ENCODE measurements around the gene TNFAIP8L3.

Gene TNFAIP8L3

DNA sequence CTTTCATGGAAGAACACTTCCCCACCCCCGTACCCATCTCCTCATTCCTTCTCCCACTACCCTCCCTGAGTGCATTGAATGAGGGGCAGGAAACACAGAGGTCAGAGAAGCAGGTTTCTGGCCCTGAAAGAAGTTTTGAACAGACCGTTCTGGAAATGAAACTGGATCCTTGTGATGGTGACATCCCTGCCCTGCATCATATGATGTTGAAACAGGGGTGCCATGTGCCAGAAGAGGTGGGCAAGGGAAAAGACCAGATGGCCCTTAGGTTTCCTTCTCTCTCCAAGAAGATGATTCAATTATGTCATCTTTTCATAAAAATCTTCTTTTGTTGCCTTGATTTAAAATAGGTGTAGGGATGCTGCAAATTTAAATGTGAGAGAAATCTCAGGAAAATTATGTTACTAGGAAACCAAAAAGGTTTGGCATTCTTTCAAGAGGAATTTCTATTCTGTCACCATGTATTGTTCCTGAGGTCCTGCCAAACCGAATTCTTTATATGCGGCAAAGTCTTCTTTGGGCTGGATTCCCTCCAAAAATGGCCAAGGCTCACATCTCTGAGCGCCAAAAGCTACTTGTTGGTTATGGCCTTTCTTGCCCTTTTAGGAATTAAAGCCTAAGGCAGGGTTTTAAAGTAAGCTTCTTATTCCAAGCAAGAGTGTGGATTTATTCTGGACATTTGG, 19.9 kb upstream of the TNFAIP8L3 start:
- no peak for DNase-seq

DNA sequence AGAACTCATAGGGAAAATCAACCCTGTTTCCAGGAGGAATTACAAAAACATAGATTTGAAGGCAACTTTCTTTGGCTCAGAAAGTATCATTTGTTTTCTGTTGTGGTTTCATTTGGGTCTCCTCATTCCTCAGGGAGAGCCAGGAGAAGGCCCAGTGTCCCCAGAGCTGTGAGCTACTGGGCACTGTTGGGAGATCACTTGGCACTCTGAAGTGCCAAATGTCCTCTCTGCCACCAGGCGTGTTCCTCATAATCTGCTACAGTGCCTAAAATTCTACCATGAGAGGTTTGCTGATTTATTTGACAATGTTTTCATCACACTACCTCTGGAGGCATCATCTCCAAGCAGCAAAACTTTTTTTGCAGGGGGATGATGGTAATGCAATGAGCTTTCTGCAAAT, 17.4 kb upstream of the TNFAIP8L3 start:
- no peak for DNase-seq

DNA sequence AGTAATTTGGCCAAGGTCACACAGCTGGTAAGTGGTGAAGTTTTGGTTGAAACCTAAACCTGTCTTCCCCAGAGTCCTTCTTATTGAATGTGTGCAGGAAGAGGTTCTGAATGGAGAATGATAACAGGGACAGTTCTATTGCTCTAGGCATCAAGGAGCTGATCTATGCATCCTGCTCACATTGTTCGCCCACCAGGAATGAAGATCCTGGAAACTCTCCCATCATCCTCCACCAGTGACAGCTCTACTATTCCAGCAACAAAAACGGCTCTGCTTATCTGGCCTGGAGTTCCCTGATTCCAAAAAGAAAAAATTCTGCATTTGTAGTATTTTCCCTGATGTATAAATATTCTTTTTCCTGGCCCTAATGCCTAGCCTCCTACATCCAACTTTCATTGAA, 16.4 kb upstream of the TNFAIP8L3 start:
- DNase-seq, result no peak

DNA sequence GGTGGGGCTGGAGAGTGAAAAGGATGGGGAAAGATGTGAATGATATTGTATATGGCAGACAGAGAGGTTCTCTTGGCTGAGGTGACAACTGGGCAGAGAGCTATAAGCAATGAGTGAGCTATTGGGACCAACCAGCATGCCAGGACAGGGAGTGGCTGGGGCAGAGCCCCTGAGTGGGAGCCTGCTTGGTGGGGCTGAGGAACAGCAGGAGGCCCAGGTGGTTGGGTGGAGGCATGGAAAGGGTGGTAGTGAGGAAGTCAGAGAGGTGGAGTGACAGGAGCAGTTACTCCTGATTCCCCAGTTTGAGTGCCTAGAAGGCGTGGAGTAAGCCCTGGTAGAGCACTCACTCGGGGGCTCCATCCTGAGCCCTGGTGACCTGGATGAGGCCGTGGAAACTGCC, 15.5 kb upstream of the TNFAIP8L3 start:
- DNase-seq, result no peak

DNA sequence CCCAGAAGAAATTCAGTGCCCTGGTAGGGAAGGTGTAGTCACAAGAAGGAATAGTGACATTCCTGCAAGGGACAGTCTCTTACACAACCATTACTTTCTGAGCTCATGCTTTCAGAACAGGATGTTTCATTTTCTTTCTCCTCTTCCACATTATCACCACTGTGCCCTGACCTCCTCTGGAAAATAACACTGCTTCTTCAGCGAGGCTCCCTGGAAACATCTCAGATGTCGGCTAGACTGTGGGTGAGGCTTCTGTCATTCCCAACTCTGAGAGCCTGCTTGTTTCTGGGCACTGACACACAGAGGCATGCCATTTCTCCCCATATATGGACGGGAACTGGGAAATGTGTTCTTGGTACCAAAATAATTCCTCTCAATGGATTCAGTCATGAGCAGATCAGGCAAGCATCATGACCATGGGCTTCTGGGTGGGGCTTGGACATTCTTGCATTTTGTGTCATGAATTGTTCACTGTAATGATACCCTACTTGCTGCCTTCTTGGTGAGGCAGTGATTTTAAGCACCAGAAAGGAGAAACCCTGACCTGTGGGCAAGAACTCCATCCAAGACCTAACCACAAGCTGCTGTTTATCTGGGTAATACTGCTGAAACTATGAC, 14.3 kb upstream of the TNFAIP8L3 start:
- no peak for DNase-seq

DNA sequence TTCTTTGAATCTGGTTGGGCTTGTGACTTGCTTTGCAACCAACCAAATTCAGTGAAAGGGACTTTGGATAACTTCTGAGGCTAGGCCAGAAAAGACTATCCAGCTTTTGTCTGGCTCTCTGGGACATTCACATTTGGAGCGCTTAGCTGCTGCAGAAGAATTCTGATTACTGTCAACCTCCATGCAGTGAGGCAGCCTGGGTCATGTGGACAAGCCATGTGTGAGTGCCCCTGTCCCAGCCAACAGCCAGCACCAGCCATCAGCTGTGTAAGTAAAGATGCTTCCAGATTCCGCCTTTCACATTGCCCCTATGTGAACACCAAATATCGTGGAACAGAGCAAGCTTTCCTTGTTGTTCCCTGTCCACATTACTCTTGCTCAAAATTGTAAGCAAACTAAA, 12.9 kb upstream of the TNFAIP8L3 start:
- no peak for DNase-seq

DNA sequence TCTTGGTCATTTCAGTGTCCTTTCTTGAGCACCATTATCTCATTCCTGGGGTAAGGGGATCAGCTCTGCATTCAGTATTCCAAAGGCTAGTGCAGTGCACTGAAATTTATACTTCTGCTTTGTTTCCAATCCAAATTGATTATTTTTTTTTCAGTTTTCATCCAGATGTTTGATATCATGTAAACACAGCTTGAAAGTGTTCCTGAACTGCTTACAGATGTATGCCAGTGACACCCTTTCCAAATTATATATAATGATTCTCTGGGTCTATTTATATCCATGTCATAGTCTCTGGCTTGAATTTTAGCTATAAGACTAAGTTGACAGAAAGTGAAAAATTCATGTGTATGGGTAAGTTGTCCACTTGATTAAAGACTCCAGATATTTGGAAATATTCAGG, 11.8 kb upstream of the TNFAIP8L3 start:
- no peak for DNase-seq

DNA sequence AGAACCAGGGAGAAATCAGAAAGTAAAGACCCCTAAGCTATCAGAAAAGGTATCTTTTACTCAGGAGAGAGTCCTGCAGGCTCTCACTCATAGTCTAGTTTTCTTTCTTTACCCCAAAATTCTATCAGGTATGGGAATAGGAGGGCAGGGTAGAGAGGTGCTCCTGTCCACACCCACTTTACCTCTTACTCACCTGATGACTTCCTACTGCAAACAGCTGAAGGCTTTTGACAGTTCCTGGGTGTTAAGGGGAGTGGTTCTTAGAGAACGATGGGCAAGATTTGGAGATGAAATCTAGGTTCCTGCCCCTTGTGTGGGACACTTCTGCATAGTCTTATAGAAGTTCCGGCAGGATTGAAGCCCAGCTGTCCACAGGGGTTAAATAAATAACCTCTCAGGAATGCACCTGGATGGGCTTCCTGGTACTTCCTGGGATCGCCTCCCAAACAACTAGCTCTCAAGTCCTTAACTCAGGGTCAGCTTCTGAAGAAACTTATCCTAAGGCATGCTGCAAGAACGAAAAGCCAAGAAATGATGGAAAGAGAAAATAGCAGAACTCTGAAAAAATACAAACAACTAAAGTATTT, 10.8 kb upstream of the TNFAIP8L3 start:
- DNase-seq, result no peak

DNA sequence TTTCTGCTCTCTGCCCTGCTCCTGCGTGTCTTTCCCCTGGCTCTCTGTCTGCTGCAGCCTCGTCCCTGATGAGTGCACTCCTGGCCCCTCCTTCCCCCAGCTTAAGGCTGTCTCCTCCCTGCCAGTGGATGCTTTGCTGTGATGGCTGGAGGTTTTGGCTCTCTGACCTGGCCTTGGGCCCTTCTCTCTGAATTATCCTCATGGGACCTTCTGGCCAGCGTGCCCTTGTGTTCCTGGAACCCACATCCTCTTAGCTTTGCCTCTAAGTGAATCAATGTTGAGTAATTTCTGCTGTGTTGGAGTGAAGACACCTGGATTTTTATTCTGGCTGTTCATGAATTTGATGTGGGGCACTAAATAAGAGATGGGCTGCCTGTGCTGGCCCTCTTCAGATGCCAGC, 9.8 kb upstream of the TNFAIP8L3 start:
- DNase-seq, result no peak

DNA sequence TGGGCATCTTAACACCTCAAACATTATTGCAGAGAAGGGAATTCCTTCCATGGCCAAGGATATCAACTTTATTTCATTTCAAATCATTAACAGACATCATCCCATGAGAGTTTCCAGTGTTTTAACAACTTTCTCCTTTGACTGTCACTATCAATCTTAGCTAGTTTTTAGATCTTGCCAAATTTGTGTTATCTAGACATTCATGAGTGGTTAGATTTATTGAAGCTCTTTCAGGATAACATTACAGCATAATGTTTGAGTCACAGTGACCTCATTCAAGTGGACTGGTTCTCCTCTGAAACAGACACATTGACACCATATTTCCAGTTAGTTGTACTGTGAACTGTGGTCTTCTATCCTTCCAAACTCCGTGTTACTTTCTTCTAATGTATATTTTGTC, 8.6 kb upstream of the TNFAIP8L3 start:
- no peak for DNase-seq

DNA sequence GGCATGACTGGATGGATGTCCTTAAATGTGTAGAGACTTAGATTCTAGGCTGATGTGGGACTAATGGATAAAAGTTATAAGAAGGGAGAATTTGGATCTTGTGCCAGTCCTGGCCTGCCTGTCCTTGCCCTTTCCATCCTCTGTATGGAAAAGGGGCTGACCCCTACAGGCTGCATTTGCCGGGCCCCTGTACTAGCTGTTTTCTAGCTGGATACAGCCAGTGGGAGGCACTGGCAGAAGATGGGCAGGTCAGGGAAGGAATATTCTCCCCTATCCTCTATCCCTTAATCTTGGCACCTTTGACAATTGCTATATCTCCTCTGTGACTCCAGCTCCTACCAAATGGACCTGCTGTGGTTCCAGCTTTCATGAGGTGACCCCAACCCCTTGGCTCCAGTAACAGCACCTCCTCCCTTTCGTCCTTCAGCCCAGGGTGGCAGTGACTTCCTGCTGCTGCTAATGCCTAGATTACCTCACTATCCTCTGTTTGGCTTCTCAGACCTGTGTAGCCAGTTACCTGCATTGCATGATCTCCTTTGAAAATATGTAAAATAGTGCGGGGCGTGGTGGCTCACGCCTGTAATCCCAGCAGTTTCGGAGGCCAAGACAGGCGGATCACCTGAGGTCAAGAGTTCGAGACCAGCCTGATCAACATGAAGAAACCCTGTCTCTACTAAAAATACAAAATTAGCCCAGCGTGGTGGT, 6.2 kb upstream of the TNFAIP8L3 start:
- no peak for DNase-seq

DNA sequence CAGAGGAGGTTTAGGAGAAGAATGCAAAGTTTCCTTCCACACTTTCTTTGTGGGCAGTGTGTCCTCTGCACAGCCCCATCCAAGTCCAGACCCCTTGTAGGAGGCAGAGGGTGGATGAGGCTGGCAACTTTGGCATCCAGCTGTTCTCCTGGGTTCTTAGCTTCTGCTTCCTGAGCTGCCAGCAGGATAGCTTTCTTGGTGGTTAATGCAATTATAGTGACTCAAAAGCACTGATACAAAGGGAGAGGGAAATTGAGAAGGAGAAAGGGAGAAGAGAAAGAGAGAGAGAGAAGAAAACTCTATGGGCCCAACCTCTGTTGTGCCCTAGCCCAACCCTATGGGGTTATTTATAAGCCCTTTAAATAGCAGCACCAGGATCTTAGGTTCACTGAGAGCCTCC, 4.5 kb upstream of the TNFAIP8L3 start:
- DNase-seq, result no peak

DNA sequence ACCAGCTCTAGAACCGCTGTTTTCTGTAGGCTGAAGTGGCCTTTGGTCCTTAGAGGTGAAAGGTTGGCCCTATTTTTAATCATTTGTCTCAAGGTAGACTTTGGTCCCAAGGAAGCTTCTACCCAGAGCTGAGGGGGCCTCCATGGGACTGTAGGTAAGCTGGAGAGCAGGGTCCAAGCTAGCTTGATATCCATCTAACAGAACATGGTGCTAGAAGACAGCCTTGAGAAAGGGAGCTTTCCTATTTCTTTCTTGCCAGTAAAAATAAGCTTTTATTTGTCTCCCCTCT, 3.6 kb upstream of the TNFAIP8L3 start:
- DNase-seq, result no peak

DNA sequence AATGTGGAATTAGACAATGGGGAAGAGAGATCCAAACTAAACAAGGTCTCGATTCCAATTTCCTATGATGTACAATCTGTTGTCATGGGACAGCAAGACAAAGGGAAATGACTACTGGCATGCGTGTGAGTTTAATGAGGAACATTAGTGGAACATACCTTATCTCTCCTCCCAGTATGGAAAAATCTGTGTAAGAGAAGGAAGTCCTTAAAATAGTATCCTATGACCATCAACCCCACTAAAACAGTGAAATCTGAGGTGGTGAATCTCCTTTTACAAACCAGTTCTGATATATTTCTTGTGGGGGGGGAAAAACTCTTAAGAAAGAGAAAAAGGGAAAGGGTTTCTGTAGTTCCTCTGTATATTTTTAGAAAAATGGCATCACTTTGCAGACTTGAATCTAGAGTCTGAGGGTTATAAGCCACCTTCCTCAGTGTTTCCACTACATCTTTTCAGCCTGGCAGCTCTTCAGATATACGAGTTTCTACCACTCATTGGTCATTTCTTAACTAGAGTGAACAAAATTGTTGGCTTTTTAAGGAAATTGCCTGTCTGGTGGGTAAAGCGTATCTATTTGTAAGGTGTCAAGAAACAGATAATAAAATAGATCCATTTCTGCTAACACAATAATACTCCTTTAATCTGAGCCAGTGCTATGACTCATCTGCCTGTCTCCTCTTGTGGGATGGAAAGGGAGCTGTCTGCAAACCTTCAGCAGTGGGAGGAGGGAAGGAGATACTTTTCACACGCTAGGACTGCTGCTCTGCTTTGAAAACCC, 3.0 kb upstream of the TNFAIP8L3 start:
- DNase-seq, result no peak

DNA sequence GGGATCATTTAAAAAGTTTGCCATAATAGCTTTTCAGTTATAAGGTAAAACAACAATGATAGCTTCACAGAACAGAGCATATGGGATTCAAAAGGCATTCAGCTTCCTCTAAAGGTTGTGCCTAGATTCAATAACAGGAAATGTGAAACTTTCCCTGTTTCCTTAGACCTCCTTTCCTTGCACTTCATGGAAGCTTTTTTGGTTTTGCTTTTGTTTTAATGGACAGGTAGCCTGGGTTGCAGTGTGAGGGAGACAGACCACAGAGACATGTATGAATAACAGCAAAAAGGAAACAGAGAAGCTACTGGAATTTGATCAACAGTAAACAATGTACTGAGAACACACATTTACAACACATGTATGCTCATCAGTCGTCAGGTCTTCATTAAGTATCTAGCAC, 2.3 kb upstream of the TNFAIP8L3 start:
- no peak for DNase-seq

DNA sequence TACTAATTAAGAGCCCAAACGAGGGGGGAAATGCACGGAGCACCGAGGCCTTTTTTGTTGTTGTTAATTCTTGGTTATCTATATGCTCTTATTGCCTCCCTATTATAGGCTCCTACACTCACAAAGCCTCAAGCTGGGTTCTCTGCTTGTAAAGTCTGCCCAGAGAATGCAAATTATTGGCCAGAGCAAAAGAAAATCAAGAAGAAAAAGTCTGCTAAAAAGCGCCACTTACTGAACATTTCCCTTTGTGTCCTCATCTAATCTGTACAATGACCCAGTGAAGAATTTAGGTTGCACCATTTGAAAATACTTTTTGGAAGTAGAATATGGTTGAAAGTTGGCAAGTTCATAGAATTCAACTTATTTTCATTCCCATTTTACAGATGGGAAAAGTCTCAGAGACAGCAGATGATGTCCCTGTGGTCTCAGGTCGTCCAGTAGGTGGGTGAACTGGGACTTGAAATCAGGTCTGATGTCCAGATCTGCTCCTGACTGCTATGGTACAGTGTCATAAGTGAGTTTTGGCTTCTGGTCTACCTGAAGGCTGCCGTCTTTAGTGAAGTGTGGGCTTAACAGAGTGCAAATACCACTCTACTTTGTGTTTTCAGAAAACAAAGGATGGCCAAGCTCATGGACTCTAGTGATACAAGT, 1.1 kb upstream of the TNFAIP8L3 start:
- DNase-seq, result no peak

DNA sequence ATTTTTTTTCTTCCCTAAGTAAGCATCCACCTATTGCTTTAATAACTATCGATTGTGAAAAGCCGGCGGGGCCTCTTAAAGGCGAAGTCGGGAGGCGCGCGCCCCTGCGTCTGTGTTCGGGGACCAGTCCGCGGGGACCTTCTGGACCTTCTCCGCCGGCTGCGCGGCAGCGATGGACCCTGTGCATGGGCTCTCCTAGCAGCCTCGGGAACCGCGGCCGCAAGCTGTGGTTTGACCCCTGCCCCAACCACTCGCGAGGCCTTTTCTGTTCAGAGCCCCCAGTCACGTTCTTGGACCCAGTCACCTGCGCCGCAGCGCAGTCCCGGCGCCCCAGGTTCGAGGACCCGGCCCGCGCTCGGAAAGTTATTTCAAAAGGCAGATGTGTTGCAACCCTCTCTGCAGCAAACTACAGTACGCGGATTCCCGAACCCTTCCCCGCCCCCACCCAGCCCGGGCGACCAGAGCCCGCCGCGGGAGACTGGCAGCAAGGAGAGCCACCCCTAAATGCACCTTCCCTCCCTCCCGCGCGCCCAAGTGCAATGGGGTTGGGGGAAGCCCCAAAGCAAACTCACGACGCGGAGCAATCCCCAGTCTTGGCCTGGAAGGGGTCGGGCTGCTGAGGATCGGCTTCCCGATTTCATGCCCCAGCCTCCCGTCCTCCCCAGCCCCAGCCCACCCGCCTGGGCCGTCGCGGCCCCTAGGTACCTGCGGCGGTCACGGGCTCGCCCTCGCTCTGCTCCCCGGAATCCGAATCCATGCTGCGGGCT, 684 bp downstream of the TNFAIP8L3 start:
- DNase-seq, result no peak

DNA sequence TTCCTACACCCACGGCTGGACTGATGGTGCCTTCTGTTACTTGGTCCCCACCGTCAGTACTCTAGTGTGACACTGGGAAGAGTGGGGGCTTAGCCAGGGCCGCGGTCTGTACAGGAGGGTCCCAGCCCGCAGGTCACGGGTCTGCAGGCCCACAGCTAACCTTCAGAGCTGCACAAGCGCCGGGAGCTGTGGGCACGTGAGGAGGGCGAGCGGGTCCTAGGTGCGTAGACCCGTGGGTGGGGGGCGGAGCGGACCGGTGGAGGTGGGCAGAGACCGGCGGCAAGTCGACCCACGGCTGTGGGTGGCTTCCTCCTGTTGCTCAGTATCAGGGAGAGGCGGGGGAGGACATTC, 1.2 kb downstream of the TNFAIP8L3 start:
- DNase-seq, result no peak

DNA sequence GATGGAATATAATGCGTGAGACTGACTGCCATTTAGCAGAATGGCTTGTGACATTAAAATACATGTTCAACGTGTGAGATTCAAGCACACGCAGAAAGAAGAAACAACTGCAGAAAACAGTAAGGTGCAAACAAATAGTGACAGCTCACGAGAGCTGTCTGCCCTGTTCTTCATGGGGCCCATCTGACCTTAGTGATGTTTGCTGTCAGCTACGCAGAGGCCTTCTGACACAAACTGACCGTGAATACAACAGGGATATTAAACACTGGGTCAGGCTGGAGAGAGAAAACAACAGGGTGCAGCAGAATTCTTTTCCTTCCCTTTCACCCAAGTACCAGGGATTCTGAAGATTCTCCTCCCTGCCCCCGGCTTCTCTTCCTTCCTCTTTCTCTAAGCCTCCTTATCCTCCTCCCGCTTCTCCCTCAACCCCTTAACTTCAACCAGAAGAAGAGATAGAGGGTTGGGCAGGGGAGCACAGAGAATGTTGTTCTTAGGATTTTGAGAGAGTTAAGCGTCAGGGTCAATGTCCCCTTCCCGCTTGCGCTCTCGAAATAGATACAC, 2.1 kb downstream of the TNFAIP8L3 start:
- DNase-seq, result no peak

DNA sequence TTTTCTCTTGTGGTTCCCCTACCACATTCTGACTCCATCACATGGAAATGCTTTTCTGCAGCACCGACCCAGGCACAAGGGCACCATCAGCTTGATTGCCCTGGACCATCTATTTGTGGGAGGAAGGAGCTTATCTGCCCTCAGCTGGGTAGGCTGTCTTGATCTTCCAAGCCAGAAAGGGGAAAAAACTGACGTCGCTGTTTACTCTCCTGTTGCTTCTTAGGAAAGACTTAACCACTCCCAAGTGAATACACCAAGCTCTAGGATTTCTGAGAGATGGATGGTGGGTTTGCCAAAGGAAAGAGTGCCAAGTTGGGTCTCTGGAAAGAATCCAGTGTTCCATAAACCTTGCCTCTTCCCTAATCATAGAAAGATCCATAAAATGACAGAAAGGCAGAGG, 4.0 kb downstream of the TNFAIP8L3 start:
- no peak for DNase-seq

DNA sequence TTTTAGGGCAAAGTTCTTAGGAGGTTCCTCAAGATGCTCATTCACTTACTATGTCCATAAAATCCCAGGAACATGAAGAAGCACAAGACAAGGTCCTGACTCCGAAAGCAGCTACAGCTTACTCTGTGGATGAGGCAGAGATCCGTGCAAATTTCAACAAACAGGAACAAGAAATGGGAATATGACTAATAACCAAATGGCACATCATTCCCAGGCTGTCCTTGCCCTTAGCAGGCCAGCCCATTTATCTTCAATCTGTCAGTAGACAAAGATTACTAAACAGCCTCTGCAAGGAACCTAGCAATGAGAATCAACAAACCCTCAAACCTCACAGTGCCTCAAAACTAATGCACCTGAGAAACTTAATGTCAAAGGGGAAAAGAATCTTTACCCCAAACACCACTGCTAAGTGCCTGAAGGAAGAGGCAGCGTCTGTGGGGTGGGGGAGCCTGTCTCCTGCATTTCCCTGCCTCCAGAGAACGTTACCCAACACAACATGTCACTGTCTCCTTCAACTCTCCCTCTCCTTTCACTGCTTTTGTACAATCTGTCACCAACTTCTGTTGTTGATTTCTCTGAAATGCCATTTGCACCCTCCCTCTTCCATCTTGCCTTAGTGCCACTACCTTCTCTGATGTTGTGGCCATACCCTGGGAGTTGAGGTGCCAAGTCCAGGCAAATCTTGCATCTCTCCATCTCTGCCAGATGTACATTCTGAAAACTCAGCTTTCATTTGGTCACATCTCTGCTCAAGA, 4.8 kb downstream of the TNFAIP8L3 start:
- no peak for DNase-seq

Data from DMS153 (cell line).